ENCODE results near the gene MKNK2. TPM values are rescaled to one million over a fixed set of nuclear protein-coding genes. Genes with fewer than 3 reads are reported as not detected.
"Not testable (repeated sequence)": the region's sequence is repeated elsewhere in the genome, so short reads cannot be mapped to it uniquely, and the experiment has no call there.

The MKNK2 gene
- polyA plus RNA-seq, 1 donor, result 54.4 TPM

DNA sequence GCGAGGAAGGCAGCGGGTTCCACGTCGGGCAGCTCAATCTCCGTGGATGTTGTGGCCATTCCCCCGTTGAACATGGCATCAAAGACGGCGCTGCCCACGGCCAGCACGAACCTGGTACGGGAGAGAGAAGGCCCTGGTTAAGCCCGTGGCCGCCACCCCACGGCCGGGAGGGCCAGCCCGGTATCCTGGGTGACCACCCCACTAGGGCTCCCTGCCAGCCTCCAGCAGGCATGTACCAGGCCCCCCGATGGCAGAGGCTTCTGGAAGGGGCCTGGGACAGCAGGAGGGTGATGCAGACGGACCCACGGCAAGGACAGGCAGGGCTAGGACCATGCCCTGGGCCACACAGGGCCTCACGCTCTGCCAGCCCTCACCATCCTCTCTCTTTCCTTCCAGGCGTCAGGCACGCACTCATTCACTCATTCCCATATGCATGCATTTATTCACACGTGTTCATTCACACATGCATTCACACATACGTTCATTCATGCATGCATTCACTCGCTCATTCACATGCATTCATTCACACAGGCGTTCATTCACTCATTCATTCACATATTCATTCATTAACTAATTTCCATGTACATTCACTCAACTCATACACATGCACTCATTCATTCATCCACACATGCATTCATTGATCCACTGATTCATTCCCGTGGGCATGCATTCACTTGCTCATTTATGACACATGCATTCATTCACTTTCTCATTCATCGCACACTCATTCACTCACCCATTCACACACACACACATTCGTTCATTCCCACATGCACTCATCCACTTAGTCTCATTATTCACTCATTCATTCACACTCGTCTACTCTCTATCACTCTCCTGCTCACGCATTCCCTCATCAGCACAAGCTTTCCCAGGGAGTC lies 53.5 kb downstream of the MKNK2 start:
- no peak for DNase-seq

DNA sequence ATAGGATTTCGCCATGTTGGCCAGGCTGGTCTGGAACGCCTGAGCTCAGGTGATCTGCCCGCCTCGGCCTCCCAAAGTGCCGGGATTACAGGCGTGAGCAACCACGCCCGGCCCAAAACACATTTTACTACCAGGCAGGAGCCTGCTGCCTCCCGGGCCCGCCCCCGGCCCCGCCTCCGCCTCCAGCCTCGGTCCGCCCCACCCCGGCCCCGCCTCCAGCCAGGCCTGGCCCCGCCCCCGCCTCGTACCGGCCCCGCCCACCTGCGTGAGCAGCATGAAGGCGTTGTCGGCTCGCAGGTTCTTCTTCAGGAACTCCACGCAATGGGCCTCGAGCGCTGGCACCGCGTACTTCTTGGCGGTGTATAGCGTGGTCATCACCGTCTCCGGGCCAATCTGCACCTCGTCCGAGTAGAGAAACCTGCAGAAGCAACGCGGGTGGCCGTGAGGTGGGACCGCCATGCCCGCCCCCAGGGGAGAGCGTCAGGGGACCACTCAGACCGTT lies 58.2 kb downstream of the MKNK2 start:
- DNase-seq, result no peak

DNA sequence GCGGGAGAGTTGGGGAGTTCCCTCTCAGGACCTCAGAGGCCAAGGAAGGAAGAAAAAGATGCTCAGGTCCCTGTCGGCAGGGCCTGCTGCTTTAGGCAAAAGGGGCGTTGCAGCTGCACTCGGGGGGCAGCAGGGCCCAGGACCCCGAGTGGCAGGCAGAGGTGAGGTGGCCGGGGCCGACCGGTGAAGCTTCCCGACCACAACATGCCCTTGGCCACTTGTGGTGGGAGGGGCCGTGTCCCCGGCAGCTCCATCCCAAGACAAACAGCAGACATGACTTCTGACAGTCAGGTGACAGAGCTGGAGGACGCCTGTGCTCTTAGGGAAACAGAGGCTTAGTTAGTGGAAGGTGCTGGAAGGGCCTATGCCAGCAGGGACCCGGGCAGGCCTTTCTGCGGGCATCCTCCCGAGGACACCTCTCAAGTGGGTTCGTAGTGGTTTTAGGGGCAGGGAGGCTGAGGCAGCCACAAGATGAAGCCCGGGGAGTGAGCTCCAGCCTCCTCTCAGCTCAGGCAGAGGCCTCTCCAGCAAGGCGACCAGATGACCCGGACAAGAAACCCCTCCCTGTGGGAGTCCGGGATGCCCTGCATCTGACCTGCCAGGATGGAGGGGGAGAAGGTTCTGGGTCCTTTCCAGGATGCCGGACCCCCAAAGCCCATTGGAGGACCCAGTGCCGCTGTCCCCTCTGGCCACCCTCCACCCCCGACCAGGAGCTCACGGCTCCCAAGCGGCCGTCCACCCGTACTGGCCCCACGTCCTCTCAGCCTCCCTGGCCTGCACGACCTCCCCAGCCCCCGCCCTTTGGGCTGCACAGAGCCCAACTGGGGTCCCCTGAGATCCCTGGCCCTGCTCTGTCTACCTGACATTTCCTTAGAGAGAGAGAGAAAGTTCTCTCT lies 59.8 kb downstream of the MKNK2 start:
- DNase-seq, result no peak

DNA sequence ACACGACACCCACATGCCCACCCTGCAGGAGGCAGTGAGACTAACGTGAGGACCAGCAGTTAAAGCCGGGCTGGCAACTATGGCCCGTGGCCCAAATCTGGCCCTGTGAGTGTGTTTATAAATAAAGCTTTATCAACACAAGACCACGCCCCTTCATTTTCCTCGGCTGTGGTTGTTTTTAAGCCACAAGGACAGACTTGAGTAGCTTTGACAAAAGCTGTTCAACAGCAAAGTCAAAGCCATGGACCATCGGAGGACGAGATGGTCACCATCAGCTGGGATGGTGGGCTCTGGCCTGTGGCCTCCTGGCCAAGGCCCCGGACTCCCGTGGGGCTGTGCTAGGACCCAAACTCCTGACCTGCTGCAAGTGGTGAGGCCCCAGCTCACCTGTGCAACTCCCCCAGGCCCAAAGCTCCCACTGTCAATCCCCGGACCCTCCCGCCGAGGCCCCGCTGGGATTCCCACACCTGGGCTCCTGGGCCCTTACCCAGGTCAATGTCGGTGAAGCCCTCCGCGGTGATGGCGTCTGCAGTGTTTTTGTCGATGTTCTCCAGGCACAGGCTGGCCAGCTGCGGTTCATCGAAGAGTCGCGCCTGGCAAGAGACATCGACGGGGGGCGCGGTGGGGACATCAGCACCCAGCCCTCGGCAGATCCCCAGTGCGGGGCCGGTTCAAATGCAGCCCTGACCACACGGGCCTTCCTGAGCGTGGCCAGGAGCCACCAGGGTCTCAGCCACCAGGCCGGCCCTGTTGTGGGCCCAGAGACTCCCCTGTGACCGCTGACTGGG lies 60.6 kb downstream of the MKNK2 start:
- DNase-seq, result no peak

DNA sequence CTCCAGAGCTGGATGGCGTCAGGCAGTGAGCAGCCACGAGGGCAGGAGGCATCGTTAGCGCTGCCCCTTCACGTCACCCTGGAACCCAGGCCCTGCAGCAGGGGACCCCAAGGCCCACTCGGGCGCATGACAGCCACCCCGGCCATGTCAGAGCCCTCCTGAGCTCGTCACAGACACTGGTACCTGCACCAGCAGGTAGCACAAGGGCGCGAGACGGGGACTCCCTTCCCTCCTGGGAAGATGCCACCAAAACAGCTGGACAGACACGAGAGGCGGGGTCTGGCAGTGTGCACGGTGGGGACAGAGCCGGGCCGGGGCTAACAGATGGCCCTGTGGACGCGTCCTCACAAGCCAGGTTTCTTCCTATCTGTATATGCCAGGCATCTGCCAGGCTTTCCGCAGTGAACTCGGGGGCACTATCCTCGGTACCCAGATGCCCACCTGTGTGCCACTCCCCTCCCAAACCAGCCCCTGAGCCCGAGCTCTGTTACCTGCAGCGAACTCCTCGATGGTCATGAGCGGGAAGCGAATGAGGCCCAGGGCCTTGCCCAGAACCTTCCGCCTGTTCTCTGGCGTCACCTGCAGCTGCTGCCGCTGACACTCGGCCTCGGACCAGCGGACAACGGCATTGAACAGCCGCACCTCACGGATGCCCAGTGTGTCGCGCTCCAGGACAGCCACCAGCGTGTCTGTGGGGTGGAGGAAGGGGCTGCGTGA lies 61.4 kb downstream of the MKNK2 start:
- DNase-seq, result no peak

DNA sequence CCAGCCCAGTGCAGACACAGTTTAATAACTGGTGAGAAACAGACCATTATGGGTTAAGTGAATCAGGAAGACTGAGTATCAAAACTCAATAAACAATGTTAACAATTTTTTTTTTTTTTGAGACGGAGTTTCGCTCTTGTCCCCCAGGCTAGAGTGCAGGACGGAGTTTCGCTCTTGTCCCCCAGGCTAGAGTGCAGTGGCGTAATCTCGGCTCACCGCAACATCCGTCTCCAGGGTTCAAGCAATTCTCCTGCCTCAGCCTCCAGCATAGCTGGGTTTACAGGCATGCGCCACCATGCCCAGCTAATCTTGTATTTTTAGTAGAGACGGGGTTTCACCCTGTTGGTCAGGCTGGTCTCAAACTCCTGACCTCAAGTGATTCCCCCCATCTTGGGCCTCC lies 62.6 kb downstream of the MKNK2 start:
- DNase-seq, result not testable (repeated sequence)

Other genes with a start within 250 kb of the MKNK2 start
- gene ATP8B3, start 239.0 kb downstream of the MKNK2 start, polyA plus RNA-seq (ENCODE audit: insufficient read length), result 0.85 TPM
- 29.0 TPM for gene REXO1, start 202.8 kb downstream of the MKNK2 start, polyA plus RNA-seq (ENCODE audit: insufficient read length)
- 4.5 TPM for gene KLF16, start 187.7 kb downstream of the MKNK2 start, polyA plus RNA-seq (ENCODE audit: insufficient read length)
- gene ABHD17A, start 165.7 kb downstream of the MKNK2 start, polyA plus RNA-seq (ENCODE audit: insufficient read length), result 29.3 TPM
- 2.4 TPM for gene ADAT3, start 145.8 kb downstream of the MKNK2 start, polyA plus RNA-seq (ENCODE audit: insufficient read length)
- 67.5 TPM for gene SCAMP4, start 145.8 kb downstream of the MKNK2 start, polyA plus RNA-seq (ENCODE audit: insufficient read length)
- gene CSNK1G2, start 110.1 kb downstream of the MKNK2 start, polyA plus RNA-seq (ENCODE audit: insufficient read length), result 45.0 TPM
- gene BTBD2, start 35.5 kb downstream of the MKNK2 start, polyA plus RNA-seq (ENCODE audit: insufficient read length), result 87.4 TPM
- 22.8 TPM for gene MOB3A, start 45.1 kb upstream of the MKNK2 start, polyA plus RNA-seq (ENCODE audit: insufficient read length)
- gene IZUMO4, start 45.7 kb upstream of the MKNK2 start, polyA plus RNA-seq (ENCODE audit: insufficient read length), result 6.2 TPM
- 110 TPM for gene AP3D1, start 100.3 kb upstream of the MKNK2 start, polyA plus RNA-seq (ENCODE audit: insufficient read length)
- gene DOT1L, start 112.7 kb upstream of the MKNK2 start, polyA plus RNA-seq (ENCODE audit: insufficient read length), result 33.6 TPM
- gene PLEKHJ1, start 185.1 kb upstream of the MKNK2 start, polyA plus RNA-seq (ENCODE audit: insufficient read length), result 56.2 TPM
- gene SF3A2, start 185.6 kb upstream of the MKNK2 start, polyA plus RNA-seq (ENCODE audit: insufficient read length), result 66.1 TPM
- 3.2 TPM for gene AMH, start 198.1 kb upstream of the MKNK2 start, polyA plus RNA-seq (ENCODE audit: insufficient read length)
- 0.60 TPM for gene JSRP1, start 205.2 kb upstream of the MKNK2 start, polyA plus RNA-seq (ENCODE audit: insufficient read length)
- not detected for gene PEAK3, start 230.9 kb upstream of the MKNK2 start, polyA plus RNA-seq (ENCODE audit: insufficient read length)

All from left kidney (tissue), 2 donors.